Prostate gland (tissue), 2 donors: Measurements from ENCODE around the gene NEURL1B.

Experiments
- POLR2A ChIP-seq: fragments of 450-650 bp; IDR thresholded peaks from one replicate; pipeline ENCODE4 v1.6.1; 2016; ENCODE audit warnings: antibody characterized with exemption, mild to moderate bottlenecking
- POLR2AphosphoS5 ChIP-seq: sonication (generic); formaldehyde crosslinking; IDR thresholded peaks from one replicate; pipeline ENCODE4 v1.6.1; 2017; ENCODE audit warnings: antibody characterized with exemption
- TF ChIP-seq, protein P1 (sequence below), 4 experiments: fragments of 200-600 bp in 2 of 4; fragments of 450-650 bp in 2 of 4; sonication (generic) in 2 of 4; IDR thresholded peaks; 1 replicate in 3 of 4; 2 replicates in 1 of 4; pipeline ENCODE4 v1.5.1; 2016 to 2019; ENCODE audit warnings: antibody characterized with exemption in 4 of 4, mild to moderate bottlenecking in 2 of 4, moderate library complexity in 2 of 4

DNA sequence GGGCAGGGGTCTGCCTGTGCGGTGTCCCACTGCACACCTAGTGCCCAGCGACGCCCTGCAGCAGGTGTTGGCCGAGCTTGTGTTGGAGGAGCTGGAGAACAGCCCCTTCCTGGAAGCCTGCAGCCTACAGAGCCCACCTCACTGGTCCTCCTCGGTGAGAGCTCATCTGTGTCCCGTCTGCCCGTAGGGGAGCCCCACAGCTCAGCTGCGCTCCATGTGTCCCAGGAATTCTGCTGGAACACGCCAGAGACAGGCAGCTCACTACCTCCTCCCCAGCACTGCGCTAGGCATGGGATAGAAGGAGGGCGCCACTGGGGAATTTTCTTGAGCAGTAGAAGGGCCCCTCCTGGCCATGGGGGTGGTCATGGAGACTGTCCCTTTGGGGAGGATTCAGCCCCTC is 85.9 kb downstream of the NEURL1B start:
- TF ChIP-seq POLR2A (no peak), POLR2AphosphoS5 (no peak)
- TF ChIP-seq, protein P1, sequence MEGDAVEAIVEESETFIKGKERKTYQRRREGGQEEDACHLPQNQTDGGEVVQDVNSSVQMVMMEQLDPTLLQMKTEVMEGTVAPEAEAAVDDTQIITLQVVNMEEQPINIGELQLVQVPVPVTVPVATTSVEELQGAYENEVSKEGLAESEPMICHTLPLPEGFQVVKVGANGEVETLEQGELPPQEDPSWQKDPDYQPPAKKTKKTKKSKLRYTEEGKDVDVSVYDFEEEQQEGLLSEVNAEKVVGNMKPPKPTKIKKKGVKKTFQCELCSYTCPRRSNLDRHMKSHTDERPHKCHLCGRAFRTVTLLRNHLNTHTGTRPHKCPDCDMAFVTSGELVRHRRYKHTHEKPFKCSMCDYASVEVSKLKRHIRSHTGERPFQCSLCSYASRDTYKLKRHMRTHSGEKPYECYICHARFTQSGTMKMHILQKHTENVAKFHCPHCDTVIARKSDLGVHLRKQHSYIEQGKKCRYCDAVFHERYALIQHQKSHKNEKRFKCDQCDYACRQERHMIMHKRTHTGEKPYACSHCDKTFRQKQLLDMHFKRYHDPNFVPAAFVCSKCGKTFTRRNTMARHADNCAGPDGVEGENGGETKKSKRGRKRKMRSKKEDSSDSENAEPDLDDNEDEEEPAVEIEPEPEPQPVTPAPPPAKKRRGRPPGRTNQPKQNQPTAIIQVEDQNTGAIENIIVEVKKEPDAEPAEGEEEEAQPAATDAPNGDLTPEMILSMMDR (IDR thresholded peaks at IDR 0.05) = no peak
